Measurements from ENCODE around the gene OPRL1.

- TF ChIP-seq CTCF (IDR thresholded peaks at IDR 0.05) (no peak), EZH2 (IDR thresholded peaks at IDR 0.05; ENCODE audit: borderline replicate concordance, insufficient read depth, low read depth, low read length, poor library complexity, severe bottlenecking) (no peak)
Measured at GRCh38 chr20:64100566-64100888, 20.6 kb downstream of the OPRL1 start.

All from B cell (primary cell).